HUES6 (cell line): Measurements from ENCODE around the gene BCL2.
A peak's percentile ranks its signal among the peaks of the same experiment; 100 is the strongest.
"Not testable (repeated sequence)": the region's sequence is repeated elsewhere in the genome, so short reads cannot be mapped to it uniquely, and the experiment has no call there.

ENCODE experiments used
- H3K27ac ChIP-seq: 2 replicates; pipeline ENCODE4 v1.7.0; 2013; ENCODE audit warnings: low read depth, mild to moderate bottlenecking, low read length, inconsistent platforms
- H3K27me3 ChIP-seq: 2 replicates; pipeline ENCODE4 v1.6.1; 2013; ENCODE audit warnings: low read length; ENCODE audit not compliant: control insufficient read depth, insufficient read depth
- H3K36me3 ChIP-seq: 2 replicates; pipeline ENCODE4 v1.6.1; 2013; ENCODE audit warnings: low read length; ENCODE audit not compliant: control insufficient read depth, insufficient read depth
- H3K4me1 ChIP-seq: 2 replicates; pipeline ENCODE4 v1.6.1; 2013; ENCODE audit warnings: low read length; ENCODE audit not compliant: control insufficient read depth, insufficient read depth
- H3K4me3 ChIP-seq: 2 replicates; pipeline ENCODE4 v1.5.1; 2013; ENCODE audit warnings: low read depth, low read length
- H3K9ac ChIP-seq: one replicate; pipeline ENCODE4 v1.6.1; 2013; ENCODE audit warnings: mild to moderate bottlenecking, low read length
- H3K9me3 ChIP-seq: 2 replicates; pipeline ENCODE4 v1.6.1; 2013; ENCODE audit warnings: low read depth, low read length; ENCODE audit not compliant: control insufficient read depth, insufficient read depth

Gene BCL2

GRCh38 chr18:63319383-63320122, at the start of gene BCL2:
BCL2 (minus strand) TSS chr18:63319769.
- Histone ChIP-seq H3K9ac (peak within 1 kb of the TSS; percentile 47), H3K9me3 (no peaks in the 10 kb centered on the region), H3K27me3 (peaks cover 61% of the 10 kb centered on the region), H3K36me3 (no peaks in the 10 kb centered on the region), H3K4me3 (peak within 1 kb of the TSS; percentile 72), H3K4me1 (peaks cover 14% of the 10 kb centered on the region), H3K27ac (no peak within 1 kb of the TSS)

DNA sequence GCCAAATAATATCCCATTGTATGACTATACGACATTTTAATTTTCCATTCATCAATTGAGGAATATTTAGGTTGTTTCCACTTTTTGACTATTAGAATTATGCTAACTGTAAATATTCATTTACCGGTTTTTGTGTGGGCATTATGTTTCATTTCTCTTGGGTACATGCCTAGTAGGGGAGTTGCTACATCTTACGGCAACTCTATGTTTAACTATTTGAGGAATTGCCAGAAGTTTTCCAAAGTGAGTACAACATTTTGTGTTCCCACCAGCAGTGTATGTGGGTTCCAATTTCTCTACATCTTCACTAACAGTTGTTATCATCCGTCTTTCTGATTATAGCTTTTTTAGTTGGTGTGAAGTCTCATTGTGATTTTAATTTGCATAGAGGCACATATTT, 49.0 kb upstream of the BCL2 start:
- Histone ChIP-seq H3K9me3 (peaks cover 14% of the 10 kb centered on the region), H3K9ac (no peak overlapping the region), H3K36me3 (no peaks in the 10 kb centered on the region), H3K27me3 (no peaks in the 10 kb centered on the region), H3K27ac (no peak overlapping the region), H3K4me3 (peak overlapping the region; percentile 72; the same call in 1 of the 2 replicates), H3K4me1 (peaks cover 2% of the 10 kb centered on the region; the same call in 1 of the 2 replicates)

GRCh38 chr18:63367053-63367953, 47.7 kb upstream of the BCL2 start, which contains the start of gene KDSR:
KDSR (minus strand) TSS chr18:63367206; CDS start chr18:63367118, 88 bp downstream.
- H3K36me3 ChIP-seq = peaks cover 6% of the 10 kb centered on the region
- H3K9me3 ChIP-seq = peaks cover 14% of the 10 kb centered on the region
- peak within 1 kb of the TSS; percentile 84; the same call in 1 of the 2 replicates for H3K27ac ChIP-seq
- no peaks in the 10 kb centered on the region for H3K27me3 ChIP-seq
- H3K4me3 ChIP-seq = peak within 1 kb of the TSS; percentile 72
- peak within 1 kb of the TSS; percentile 92 for H3K9ac ChIP-seq
- peaks cover 2% of the 10 kb centered on the region; the same call in 1 of the 2 replicates for H3K4me1 ChIP-seq

DNA sequence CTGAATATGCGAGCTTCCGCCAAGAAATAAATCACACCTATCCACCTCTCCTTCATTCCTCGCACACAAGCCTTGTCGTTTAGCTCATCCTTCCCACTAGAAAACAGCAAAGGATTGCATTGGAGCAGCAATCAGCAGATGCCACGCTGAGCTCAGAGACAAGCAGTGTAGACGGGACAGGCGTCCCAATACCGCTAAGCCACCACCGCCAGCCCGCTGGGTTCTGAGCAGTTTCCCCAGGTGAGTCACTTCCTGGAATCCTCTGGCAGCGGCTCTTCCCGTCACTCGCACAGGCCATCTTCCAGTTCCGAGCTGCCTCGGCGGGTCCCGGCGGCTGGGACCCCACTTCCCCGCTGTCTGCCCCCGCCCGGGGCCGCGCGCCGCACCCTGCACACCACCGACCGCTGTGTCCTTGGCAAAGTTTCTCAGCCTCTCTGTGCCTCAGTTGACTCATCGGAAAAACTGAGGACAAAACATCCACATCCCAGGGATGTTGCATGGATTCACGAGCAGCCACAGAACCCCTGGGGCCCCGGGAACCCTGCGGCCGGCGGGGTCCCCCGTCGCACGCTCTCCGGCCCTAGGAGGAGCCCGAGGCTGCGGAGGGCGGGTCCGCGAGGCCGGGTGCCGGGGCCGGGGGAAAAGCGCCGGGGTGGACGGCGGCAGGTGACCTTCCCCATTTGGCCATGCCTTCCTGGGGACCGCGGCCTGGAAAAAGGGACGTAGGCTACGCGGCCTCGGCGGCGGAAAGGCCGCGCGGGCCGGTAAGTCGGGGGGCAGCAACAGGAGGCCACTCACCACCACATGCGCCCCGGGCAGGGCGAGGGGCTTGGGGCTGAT, 46.9 kb upstream of the BCL2 start:
- peaks cover 13% of the 10 kb centered on the region for H3K36me3 ChIP-seq
- peak overlapping the region; percentile 84; the same call in 1 of the 2 replicates for H3K27ac ChIP-seq
- H3K9me3 ChIP-seq = peaks cover 14% of the 10 kb centered on the region
- peaks cover 2% of the 10 kb centered on the region; the same call in 1 of the 2 replicates for H3K4me1 ChIP-seq
- H3K27me3 ChIP-seq = no peaks in the 10 kb centered on the region
- peak overlapping the region; percentile 72 for H3K4me3 ChIP-seq
- H3K9ac ChIP-seq = peak overlapping the region; percentile 92

DNA sequence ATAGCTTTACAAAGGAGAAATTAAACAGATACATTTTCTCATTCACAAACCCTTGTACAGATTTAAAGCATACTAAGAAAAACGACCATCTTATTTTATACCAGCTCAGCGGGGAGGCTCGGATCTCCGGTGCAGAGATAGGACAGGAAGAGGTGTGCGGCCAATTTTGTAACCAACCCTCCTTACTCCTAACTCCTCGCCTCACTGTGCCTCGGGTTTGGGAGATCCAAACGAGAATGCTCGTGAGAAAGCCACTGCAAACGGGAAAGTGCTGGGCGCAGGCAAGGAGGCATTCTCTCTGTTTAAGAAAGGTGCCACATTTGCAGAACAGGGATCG, 46.3 kb upstream of the BCL2 start:
- Histone ChIP-seq H3K27me3 (no peaks in the 10 kb centered on the region), H3K9me3 (peaks cover 14% of the 10 kb centered on the region), H3K4me3 (peak overlapping the region; percentile 72), H3K36me3 (peaks cover 13% of the 10 kb centered on the region), H3K9ac (peak overlapping the region; percentile 92), H3K4me1 (peaks cover 2% of the 10 kb centered on the region; the same call in 1 of the 2 replicates), H3K27ac (no peak overlapping the region; the same call in 1 of the 2 replicates)

- H3K27me3 ChIP-seq = no peaks in the 10 kb centered on the region
- H3K36me3 ChIP-seq = peaks cover 31% of the 10 kb centered on the region
- H3K27ac ChIP-seq = no peak overlapping the region
- no peak overlapping the region for H3K9ac ChIP-seq
- H3K4me1 ChIP-seq = peaks cover 2% of the 10 kb centered on the region; the same call in 1 of the 2 replicates
- peaks cover 6% of the 10 kb centered on the region; the same call in 1 of the 2 replicates for H3K9me3 ChIP-seq
- H3K4me3 ChIP-seq = no peak overlapping the region
Observed at GRCh38 chr18:63363951-63364350, 44.4 kb upstream of the BCL2 start.

DNA sequence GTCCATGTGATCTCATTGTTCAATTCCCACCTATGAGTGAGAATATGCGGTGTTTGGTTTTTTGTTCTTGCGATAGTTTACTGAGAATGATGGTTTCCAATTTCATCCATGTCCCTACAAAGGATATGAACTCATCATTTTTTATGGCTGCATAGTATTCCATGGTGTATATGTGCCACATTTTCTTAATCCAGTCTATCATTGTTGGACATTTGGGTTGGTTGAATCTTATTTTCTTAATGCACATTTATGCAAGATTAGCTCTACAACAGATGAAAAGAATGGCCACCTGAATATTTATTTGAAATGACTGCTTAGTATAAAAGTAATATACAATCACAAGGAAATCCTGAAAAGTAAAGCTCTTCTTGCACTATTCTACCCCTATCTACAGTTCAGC, 43.9 kb upstream of the BCL2 start:
- not testable (repeated sequence) for H3K4me3 ChIP-seq, H3K27me3 ChIP-seq, H3K9ac ChIP-seq, H3K27ac ChIP-seq, H3K4me1 ChIP-seq, H3K9me3 ChIP-seq
- peaks cover 32% of the 10 kb centered on the region for H3K36me3 ChIP-seq

- Histone ChIP-seq H3K27me3 (no peaks in the 10 kb centered on the region), H3K9ac (no peak overlapping the region), H3K4me3 (no peak overlapping the region), H3K9me3 (no peaks in the 10 kb centered on the region), H3K4me1 (no peaks in the 10 kb centered on the region), H3K36me3 (peaks cover 81% of the 10 kb centered on the region), H3K27ac (no peak overlapping the region)
Observed at GRCh38 chr18:63356272-63356896, 36.8 kb upstream of the BCL2 start.

DNA sequence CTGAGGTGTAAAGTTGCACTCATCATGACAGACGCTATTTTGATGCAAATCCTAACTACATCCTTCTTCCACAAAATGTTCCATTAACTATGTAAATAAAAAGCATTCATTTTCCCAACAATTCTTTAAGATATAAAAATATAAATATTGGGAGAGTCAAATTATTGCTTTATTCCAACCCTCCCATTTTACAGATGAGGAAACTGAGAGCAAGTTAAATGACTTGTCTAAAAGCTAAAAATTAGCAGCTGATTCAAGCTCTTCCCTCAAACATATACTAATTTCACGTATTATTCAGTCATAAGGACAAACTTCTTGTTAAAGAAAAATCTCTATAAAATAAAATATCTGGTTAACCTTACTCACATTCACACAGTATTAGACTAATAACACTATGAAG, 30.7 kb upstream of the BCL2 start:
- H3K27ac ChIP-seq = no peak overlapping the region
- no peaks in the 10 kb centered on the region for H3K9me3 ChIP-seq
- H3K4me3 ChIP-seq = no peak overlapping the region
- H3K9ac ChIP-seq = no peak overlapping the region
- no peaks in the 10 kb centered on the region for H3K27me3 ChIP-seq
- H3K36me3 ChIP-seq = peaks cover 93% of the 10 kb centered on the region
- no peaks in the 10 kb centered on the region for H3K4me1 ChIP-seq

GRCh38 chr18:63348508-63349136, 29.1 kb upstream of the BCL2 start:
- H3K9ac ChIP-seq = no peak overlapping the region
- no peaks in the 10 kb centered on the region for H3K9me3 ChIP-seq
- no peak overlapping the region for H3K4me3 ChIP-seq
- no peaks in the 10 kb centered on the region for H3K4me1 ChIP-seq
- H3K27ac ChIP-seq = no peak overlapping the region
- peaks cover 93% of the 10 kb centered on the region for H3K36me3 ChIP-seq
- H3K27me3 ChIP-seq = no peaks in the 10 kb centered on the region
